KMS-11 (cell line): ENCODE data around the gene SASH1.
"Not testable (repeated sequence)": the region's sequence is repeated elsewhere in the genome, so short reads cannot be mapped to it uniquely, and the experiment has no call there.

ENCODE experiments used
- H2AFZ ChIP-seq: fragments of 200-600 bp; sonication (generic); 2 replicates; pipeline ENCODE4 v1.6.1; 2016; ENCODE audit warnings: antibody characterized with exemption, mixed run types, low read depth
- H3K27ac ChIP-seq: fragments of 200-600 bp; sonication (generic); 2 replicates; pipeline ENCODE4 v1.6.1; 2016; ENCODE audit warnings: mild to moderate bottlenecking, mixed run types
- H3K27me3 ChIP-seq: fragments of 200-600 bp; sonication (generic); 2 replicates; pipeline ENCODE4 v1.6.1; 2017; ENCODE audit warnings: mild to moderate bottlenecking, low read depth, mixed run types, moderate library complexity; ENCODE audit not compliant: insufficient read depth
- H3K36me3 ChIP-seq: fragments of 200-600 bp; sonication (generic); 2 replicates; pipeline ENCODE4 v1.6.1; 2017; ENCODE audit warnings: mild to moderate bottlenecking, mixed run types; ENCODE audit not compliant: insufficient read depth
- H3K4me1 ChIP-seq: fragments of 200-600 bp; sonication (generic); 2 replicates; pipeline ENCODE4 v1.6.1; 2016; ENCODE audit warnings: mild to moderate bottlenecking, low read depth, mixed run types; ENCODE audit not compliant: poor library complexity, severe bottlenecking
- H3K4me2 ChIP-seq: fragments of 200-600 bp; sonication (generic); 2 replicates; pipeline ENCODE4 v1.7.0; 2016; ENCODE audit warnings: mild to moderate bottlenecking, mixed run types
- H3K4me3 ChIP-seq: fragments of 200-600 bp; sonication (generic); IDR thresholded peaks from 2 replicates; pipeline ENCODE4 v1.6.1; 2017; ENCODE audit warnings: low read depth, low read length, mixed read lengths; ENCODE audit not compliant: insufficient read depth
- H3K79me2 ChIP-seq: fragments of 200-600 bp; sonication (generic); 2 replicates; pipeline ENCODE4 v1.6.1; 2016; ENCODE audit warnings: low read depth, mixed run types; ENCODE audit not compliant: insufficient read depth
- H3K9ac ChIP-seq: fragments of 200-600 bp; sonication (generic); 2 replicates; pipeline ENCODE4 v1.6.1; 2016; ENCODE audit warnings: mild to moderate bottlenecking, mixed run types
- H4K20me1 ChIP-seq: fragments of 200-600 bp; sonication (generic); 2 replicates; pipeline ENCODE4 v1.6.1; 2016; ENCODE audit warnings: mild to moderate bottlenecking, mixed run types; ENCODE audit not compliant: insufficient read depth
- CTCF ChIP-seq: fragments of 200-600 bp; sonication (generic); conservative IDR thresholded peaks from 2 replicates; pipeline ENCODE4 v1.6.1; 2017; ENCODE audit warnings: low read depth, mild to moderate bottlenecking, antibody characterized with exemption, low read length, moderate library complexity, mixed read lengths

SASH1 gene

DNA sequence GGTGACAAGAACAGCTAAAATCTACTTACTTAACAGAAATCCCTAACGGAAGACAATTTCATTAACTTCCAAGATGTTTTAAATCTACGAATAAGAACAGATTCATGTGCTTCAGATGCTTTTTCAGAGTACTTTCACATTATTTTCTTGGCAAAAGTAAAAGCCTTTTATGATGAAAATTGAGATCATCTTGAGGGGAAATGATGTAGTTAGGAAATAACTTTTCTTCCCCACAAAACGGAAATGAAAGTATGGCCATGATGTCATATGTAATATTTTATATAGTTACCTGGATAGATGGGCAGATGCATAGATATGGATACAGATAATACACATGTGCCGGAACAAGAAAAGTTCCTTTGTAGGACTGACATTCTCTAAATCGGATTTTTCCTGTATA is 32.8 kb downstream of the SASH1 start:
- Histone ChIP-seq H2AFZ (no peak overlapping the region), H4K20me1 (no peaks in the 10 kb centered on the region), H3K9ac (no peak overlapping the region), H3K27ac (no peak overlapping the region), H3K4me1 (no peaks in the 10 kb centered on the region), H3K4me3 (no peak overlapping the region), H3K4me2 (no peak overlapping the region), H3K36me3 (no peaks in the 10 kb centered on the region), H3K27me3 (no peaks in the 10 kb centered on the region), H3K79me2 (no peaks in the 10 kb centered on the region)
- no peak for TF ChIP-seq CTCF

DNA sequence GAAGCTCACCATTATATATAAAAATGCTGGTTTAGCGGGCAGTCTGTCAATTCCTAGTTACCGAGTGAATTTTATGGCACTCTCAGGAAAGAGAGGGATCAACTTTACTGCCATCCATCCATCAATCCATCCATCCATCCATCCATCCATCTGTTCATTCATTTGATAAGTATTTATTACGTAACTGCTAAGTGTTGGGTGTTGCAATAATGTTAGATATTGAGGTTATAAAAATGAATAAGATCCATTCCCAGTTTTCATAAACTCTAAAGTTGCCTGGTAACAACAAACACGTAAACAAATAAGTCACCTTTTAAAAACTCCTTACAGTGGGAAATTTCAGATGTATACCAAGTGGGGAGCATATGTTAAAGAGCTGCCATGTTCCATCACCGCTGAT is 36.8 kb downstream of the SASH1 start:
- Histone ChIP-seq H3K4me1 (no peaks in the 10 kb centered on the region), H3K27ac (no peak overlapping the region), H3K79me2 (no peaks in the 10 kb centered on the region), H2AFZ (no peak overlapping the region), H3K36me3 (no peaks in the 10 kb centered on the region), H3K4me3 (no peak overlapping the region), H4K20me1 (no peaks in the 10 kb centered on the region), H3K4me2 (no peak overlapping the region), H3K27me3 (no peaks in the 10 kb centered on the region), H3K9ac (no peak overlapping the region)
- no peak for TF ChIP-seq CTCF

DNA sequence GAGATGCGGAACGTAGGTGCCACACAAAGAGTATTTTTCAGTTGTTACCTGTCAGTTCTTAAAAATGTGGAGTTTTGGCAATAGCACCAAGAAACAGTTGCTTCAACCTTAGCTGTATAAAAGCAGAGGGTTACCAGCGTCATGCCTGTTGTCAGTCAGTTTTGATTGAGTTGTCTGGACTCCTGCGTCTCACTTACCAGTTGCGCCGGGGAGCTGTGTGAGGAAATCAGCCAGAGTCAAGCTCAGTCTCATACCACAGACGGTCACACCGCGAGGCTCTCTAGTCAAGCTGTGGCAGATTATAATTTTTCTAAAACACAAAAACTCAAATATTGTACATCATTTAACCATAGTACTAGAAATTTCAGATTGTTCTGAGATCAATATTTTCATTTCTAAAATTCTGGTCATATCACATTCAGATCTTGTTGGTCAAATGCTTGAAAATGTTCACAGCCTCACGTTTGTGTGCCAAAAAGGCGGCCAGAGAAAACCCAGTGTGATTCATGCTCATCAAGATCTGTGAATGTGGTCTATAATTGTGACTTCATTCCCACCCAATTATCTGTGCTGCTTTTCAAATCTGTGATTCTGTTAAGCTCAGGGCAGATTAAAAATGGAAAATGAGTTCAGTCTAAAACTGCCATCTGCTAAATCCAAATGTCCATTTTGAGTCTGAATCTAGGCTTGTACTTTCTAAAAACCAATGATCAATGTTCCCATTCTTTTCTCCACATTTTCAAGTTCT is 37.5 kb downstream of the SASH1 start:
- no peaks in the 10 kb centered on the region for H3K4me1 ChIP-seq
- TF ChIP-seq CTCF = no peak
- no peaks in the 10 kb centered on the region for H4K20me1 ChIP-seq
- no peak overlapping the region for H3K4me2 ChIP-seq
- H3K79me2 ChIP-seq = no peaks in the 10 kb centered on the region
- H3K36me3 ChIP-seq = no peaks in the 10 kb centered on the region
- H3K27me3 ChIP-seq = no peaks in the 10 kb centered on the region
- H2AFZ ChIP-seq = no peak overlapping the region
- H3K4me3 ChIP-seq = no peak overlapping the region
- no peak overlapping the region for H3K27ac ChIP-seq
- H3K9ac ChIP-seq = no peak overlapping the region

DNA sequence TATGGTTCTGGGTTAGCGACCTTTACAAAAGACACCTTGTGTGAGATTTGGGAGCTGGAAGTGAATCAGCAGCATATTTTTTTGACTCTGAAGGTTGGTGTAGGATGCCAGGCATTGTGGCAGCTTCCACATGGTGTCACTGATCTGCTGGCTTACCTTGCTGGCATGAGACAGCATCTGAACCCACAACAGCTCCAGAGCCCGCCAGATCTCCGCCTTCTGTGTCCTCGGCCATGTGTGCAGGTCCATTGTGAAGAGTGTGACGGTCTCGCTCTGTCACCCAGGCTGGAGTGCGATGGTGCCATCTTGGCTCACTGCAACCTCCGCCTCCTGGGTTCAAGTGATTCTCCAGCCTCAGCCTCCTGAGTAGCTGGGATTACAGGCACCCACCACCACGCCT is 39.4 kb downstream of the SASH1 start:
- H2AFZ ChIP-seq, H3K36me3 ChIP-seq, H3K4me3 ChIP-seq, H4K20me1 ChIP-seq, H3K4me2 ChIP-seq, H3K27ac ChIP-seq, H3K4me1 ChIP-seq, H3K27me3 ChIP-seq, H3K79me2 ChIP-seq, H3K9ac ChIP-seq: not testable (repeated sequence)

DNA sequence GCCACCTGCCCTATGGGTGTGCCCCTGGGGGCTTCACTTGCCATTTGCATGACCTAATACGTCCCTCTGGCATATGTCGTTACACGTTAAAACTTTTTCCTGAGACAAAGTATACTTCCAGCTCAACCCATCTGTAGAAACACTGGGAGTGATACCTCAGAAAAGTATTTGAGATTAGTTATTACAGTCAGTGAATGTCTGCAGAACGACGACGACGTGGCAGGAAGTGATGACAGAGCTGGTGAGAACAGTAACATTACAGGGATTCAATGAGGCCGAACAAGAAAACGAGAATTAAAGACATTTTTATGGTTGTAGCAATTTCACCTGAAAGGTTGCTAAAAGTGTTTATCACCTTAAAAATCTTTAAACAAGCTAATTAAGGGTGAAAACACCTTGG is 40.2 kb downstream of the SASH1 start:
- Histone ChIP-seq H3K4me3 (no peak overlapping the region), H3K4me2 (no peak overlapping the region), H3K27me3 (no peaks in the 10 kb centered on the region), H3K36me3 (no peaks in the 10 kb centered on the region), H3K79me2 (no peaks in the 10 kb centered on the region), H2AFZ (no peak overlapping the region), H3K4me1 (no peaks in the 10 kb centered on the region), H3K27ac (no peak overlapping the region), H3K9ac (no peak overlapping the region), H4K20me1 (no peaks in the 10 kb centered on the region)
- no peak for TF ChIP-seq CTCF
